ENCODE data around the gene VPS72. TPM values are rescaled to one million over a fixed set of nuclear protein-coding genes. Genes with fewer than 3 reads are reported as not detected.

The VPS72 gene
- total RNA-seq, 1 experiment from 2014 or later: 68.9 TPM

DNA sequence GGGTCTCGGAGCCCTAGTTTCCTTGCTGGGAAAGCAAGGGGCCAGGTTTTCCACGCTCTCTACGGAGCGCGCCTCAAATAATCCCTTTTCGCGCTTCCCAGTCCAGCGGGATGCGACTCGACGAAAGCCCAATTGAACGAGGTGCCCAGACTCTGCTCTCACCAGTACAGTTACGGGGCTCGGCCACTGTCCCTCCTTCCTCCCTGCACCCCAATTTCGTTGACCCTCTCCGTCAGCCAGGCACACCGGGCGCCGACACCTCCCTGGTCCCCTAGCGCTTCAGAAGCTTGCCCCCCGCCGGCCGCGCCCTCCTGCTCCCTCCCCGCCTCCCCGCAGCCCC, 44.0 kb downstream of the VPS72 start (continued):
- TF ChIP-seq EZH2phosphoT487 (IDR thresholded peaks at IDR 0.05; ENCODE audit: borderline replicate concordance) (no peak), TCF7L2 (IDR thresholded peaks at IDR 0.05; ENCODE audit: borderline replicate concordance, extremely low read depth, insufficient read depth, insufficient read length) (no peak)

DNA sequence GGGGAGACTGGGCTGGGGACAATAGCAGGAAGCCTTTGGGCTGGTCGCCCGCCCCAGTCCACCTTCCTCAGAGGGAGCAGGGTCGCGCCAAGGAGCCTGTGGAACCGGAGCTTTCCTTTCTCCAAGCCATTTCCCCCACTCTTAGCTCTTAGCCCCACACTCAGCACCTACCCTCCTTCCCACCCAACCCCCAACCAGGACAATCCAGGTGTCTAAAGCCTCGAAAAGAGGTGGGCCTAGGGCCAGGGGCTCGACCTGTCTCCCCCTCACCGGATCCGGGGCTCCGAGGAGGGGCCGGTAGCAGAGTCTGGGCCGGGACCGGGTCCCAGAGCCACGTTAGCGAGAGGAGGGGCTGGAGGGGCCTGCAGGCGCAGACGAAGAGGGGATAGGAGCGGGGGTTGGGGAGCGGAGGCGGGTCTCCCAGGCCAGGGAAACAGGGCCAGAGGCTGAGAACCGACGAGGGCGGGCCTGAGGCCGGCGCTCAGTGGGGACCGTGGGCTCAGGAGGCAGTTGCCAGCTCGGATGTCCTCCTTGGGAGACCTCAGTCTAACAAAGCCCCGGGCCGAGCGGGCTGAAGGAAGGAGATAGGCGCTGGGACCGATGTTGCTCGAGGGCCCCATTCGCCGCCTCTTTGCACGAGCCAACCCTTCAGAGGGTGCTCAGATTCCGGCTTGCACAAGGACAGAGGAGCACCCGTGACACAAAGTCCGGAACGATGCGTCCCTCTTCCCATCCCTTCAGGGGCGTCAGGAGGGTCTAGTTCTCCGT, 44.5 kb downstream of the VPS72 start:
- H2AFZ ChIP-seq (ENCODE audit: low read depth, low read length, poor library complexity, severe bottlenecking): no peak overlapping the region
- no peaks in the 10 kb centered on the region for H3K79me2 ChIP-seq (ENCODE audit: insufficient read depth, low read length)
- RAD21 ChIA-PET (ENCODE audit: low non-redundant PET in 1 of 2, low total read pairs in 2 of 2, uncharacterized antibody in 2 of 2, unreplicated experiment in 2 of 2): no interaction called here
- H3K4me1 ChIP-seq (ENCODE audit: control insufficient read depth in 1 of 2, insufficient read depth in 2 of 2, low read length in 2 of 2): peaks cover 8 to 17% of the 10 kb centered on the region in 2 experiments; a peak in 3 of 4 replicates
- H3K4me3 ChIP-seq (replicated peaks in 1 of 2; ENCODE audit: low read depth in 1 of 2, low read length in 2 of 2): peak overlapping the region; percentile 50 to 68
- no peaks in the 10 kb centered on the region for H3K27me3 ChIP-seq (ENCODE audit: insufficient read depth, low read length)
- H3K9me2 ChIP-seq (ENCODE audit: insufficient read depth): no peaks in the 10 kb centered on the region
- no peak for DNase-seq (ENCODE audit: low read depth, low spot score)
- no peak overlapping the region for H3K9ac ChIP-seq (ENCODE audit: low read length)
- H3K9me3 ChIP-seq (ENCODE audit: control insufficient read depth in 1 of 2, insufficient read depth in 1 of 2, low read depth in 1 of 2, low read length in 2 of 2): no peaks in the 10 kb centered on the region
- BruUV-seq (replicated peaks): no TSS peak
- intact Hi-C loops (cut with micrococcal nuclease): no loop called here
- ATAC-seq: no peak
- H3K36me3 ChIP-seq (ENCODE audit: control insufficient read depth in 1 of 2, insufficient read depth in 2 of 2, low read length in 2 of 2): no peaks in the 10 kb centered on the region
- H3K4me2 ChIP-seq (ENCODE audit: low read length): peak overlapping the region; percentile 91
- POLR2A ChIA-PET: no interaction called here
- CTCF ChIA-PET: no interaction called here
- no peaks in the 10 kb centered on the region for H4K20me1 ChIP-seq (ENCODE audit: insufficient read depth)
- no peak overlapping the region; the same call in 1 of the 2 replicates for H3K27ac ChIP-seq (ENCODE audit: low read depth, low read length)
- TF ChIP-seq SRF (IDR thresholded peaks at IDR 0.05; ENCODE audit: low read depth) (no peak), POLR2AphosphoS5 (IDR thresholded peaks at IDR 0.05; ENCODE audit: low read depth, low read length) (no peak), YY1 (IDR thresholded peaks at IDR 0.05; ENCODE audit: extremely low read depth, insufficient replicate concordance, low read depth, low read length) (no peak), EZH2phosphoT487 (IDR thresholded peaks at IDR 0.05; ENCODE audit: borderline replicate concordance) (no peak), EGR1 (IDR thresholded peaks at IDR 0.05; ENCODE audit: low read depth) (no peak), JUND (IDR thresholded peaks at IDR 0.05) (no peak), POLR2A (IDR thresholded peaks at IDR 0.05; ENCODE audit: borderline replicate concordance, extremely low read depth, insufficient read depth, insufficient read length) (no peak), FOSL1 (IDR thresholded peaks at IDR 0.05; ENCODE audit: low read depth) (no peak), SIN3A (IDR thresholded peaks at IDR 0.05; ENCODE audit: low read depth) (no peak)
- TF ChIP-seq, protein P1, sequence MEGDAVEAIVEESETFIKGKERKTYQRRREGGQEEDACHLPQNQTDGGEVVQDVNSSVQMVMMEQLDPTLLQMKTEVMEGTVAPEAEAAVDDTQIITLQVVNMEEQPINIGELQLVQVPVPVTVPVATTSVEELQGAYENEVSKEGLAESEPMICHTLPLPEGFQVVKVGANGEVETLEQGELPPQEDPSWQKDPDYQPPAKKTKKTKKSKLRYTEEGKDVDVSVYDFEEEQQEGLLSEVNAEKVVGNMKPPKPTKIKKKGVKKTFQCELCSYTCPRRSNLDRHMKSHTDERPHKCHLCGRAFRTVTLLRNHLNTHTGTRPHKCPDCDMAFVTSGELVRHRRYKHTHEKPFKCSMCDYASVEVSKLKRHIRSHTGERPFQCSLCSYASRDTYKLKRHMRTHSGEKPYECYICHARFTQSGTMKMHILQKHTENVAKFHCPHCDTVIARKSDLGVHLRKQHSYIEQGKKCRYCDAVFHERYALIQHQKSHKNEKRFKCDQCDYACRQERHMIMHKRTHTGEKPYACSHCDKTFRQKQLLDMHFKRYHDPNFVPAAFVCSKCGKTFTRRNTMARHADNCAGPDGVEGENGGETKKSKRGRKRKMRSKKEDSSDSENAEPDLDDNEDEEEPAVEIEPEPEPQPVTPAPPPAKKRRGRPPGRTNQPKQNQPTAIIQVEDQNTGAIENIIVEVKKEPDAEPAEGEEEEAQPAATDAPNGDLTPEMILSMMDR (IDR thresholded peaks at IDR 0.05 in 2 of 3, conservative IDR thresholded peaks at IDR 0.05 in 1 of 3; ENCODE audit: borderline replicate concordance in 1 of 3, insufficient read depth in 1 of 3, low read depth in 2 of 3, low read length in 2 of 3): no peak
- TF ChIP-seq, protein P2, sequence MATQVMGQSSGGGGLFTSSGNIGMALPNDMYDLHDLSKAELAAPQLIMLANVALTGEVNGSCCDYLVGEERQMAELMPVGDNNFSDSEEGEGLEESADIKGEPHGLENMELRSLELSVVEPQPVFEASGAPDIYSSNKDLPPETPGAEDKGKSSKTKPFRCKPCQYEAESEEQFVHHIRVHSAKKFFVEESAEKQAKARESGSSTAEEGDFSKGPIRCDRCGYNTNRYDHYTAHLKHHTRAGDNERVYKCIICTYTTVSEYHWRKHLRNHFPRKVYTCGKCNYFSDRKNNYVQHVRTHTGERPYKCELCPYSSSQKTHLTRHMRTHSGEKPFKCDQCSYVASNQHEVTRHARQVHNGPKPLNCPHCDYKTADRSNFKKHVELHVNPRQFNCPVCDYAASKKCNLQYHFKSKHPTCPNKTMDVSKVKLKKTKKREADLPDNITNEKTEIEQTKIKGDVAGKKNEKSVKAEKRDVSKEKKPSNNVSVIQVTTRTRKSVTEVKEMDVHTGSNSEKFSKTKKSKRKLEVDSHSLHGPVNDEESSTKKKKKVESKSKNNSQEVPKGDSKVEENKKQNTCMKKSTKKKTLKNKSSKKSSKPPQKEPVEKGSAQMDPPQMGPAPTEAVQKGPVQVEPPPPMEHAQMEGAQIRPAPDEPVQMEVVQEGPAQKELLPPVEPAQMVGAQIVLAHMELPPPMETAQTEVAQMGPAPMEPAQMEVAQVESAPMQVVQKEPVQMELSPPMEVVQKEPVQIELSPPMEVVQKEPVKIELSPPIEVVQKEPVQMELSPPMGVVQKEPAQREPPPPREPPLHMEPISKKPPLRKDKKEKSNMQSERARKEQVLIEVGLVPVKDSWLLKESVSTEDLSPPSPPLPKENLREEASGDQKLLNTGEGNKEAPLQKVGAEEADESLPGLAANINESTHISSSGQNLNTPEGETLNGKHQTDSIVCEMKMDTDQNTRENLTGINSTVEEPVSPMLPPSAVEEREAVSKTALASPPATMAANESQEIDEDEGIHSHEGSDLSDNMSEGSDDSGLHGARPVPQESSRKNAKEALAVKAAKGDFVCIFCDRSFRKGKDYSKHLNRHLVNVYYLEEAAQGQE (IDR thresholded peaks at IDR 0.05; ENCODE audit: low read depth): no peak
- TF ChIP-seq, protein P3, sequence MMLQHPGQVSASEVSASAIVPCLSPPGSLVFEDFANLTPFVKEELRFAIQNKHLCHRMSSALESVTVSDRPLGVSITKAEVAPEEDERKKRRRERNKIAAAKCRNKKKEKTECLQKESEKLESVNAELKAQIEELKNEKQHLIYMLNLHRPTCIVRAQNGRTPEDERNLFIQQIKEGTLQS (IDR thresholded peaks at IDR 0.05): no peak

Measured in HCT116 (cell line).